RWPE1 (cell line): Measurements from ENCODE around the gene HOXB3.

Source experiments
- CTCF ChIA-PET: fragments of 350-600 bp; sonication (Branson Sonifier 250); formaldehyde crosslinking; extraction: SDS; loops from one replicate; lab custom pipeline; 2021; lab: Yijun Ruan, JAX
- POLR2A ChIA-PET: fragments of 400-600 bp; formaldehyde crosslinking; extraction: SDS; loops from one replicate; lab custom pipeline; 2020; ENCODE audit warnings: antibody characterized with exemption; ENCODE audit not compliant: low non-redundant PET; lab: Yijun Ruan, JAX
- DNase-seq: peaks from one replicate; pipeline ENCODE4 v3.0.0; 2012; ENCODE audit warnings: low spot score
- H3K27ac ChIP-seq: fragments of 450-650 bp; 2 replicates; pipeline ENCODE4 v1.5.1; 2017
- CTCF ChIP-seq: fragments of 450-650 bp; conservative IDR thresholded peaks from 2 replicates; pipeline ENCODE4 v1.5.1; 2017; ENCODE audit warnings: low read depth, mild to moderate bottlenecking

HOXB3 gene

GRCh38 chr17:48587276-48588073 is 2.6 kb downstream of the HOXB3 start:
- peak overlapping the region; percentile 9; the same call in 1 of the 2 replicates for H3K27ac ChIP-seq
- DNase-seq: no peak
- POLR2A ChIA-PET: no interaction called here

GRCh38 chr17:48586355-48587258 is 3.4 kb downstream of the HOXB3 start:
- POLR2A ChIA-PET: no interaction called here
- CTCF ChIA-PET: interaction anchor here (0.6 to 2.8 kb wide), 5 partner anchors 8 to 580 kb away, joined by 3 to 9 read pairs (median 3); no protein-coding TSS in a partner anchor
- no peak for DNase-seq

More at GRCh38 chr17:48587276-48588073, 2.6 kb downstream of the HOXB3 start:
- CTCF ChIA-PET: interaction anchor here (0.6 to 2.8 kb wide), 6 partner anchors 8 to 579 kb away, joined by 3 to 9 read pairs (median 6); no protein-coding TSS in a partner anchor
- no peak for TF ChIP-seq CTCF

DNA sequence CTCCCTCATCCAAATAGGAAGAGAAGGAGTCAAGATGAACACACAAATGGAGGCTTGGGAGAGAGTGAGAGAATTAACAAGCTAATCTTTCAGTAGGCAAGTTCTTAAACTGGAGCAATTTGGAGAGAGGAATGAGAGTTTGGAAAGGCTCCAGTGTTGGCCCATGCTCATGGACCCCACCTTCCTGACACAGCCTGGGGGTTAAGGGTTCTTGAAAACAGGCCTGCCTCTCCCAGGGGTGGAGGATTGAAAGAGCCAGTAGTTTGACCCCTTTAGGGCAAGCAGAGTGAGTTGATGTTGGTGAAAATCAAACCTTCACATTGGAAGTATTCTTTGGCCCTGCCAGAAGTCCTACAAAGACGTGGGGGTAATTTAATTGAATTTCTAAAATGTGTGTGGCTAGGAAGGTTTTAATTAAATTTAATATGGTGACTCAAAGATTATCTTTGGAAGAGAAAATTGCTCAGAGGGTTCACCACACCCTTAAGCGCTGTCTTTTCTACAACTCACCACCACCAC is 5.8 kb downstream of the HOXB3 start:
- ChIA-PET POLR2A (no interaction called here), CTCF (no interaction called here)
- no peak for TF ChIP-seq CTCF

More at GRCh38 chr17:48586355-48587258, 3.4 kb downstream of the HOXB3 start:
- H3K27ac ChIP-seq: peak overlapping the region; percentile 65
- TF ChIP-seq CTCF: no peak

DNA sequence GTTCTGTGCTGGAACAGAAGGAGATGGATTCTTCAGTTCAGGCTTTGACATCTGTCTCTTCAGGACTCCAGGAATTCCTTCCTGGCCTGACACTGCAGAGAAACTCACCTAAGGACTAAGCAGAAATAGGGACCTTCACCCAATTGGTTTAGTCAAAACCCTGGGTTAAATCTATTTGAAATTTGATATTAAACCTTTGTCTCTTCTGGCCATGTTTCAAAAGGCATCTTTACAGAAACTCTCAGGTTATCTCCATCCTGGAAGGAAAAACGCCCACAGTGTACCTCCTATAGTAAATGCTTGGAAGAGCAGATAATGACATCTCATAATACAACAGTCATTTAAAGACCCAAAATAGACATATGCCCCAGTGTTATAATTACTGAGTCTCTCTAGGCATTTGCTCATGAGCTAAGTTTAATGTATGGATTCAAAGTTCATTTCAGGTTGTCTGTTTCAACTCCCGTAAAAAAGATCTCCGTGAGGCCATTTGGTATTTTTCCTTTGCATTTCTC is 6.3 kb downstream of the HOXB3 start:
- H3K27ac ChIP-seq: no peak overlapping the region
- TF ChIP-seq CTCF: no peak
- ChIA-PET POLR2A (no interaction called here), CTCF (interaction anchor here (1.0 kb wide), 1 partner anchor 248 kb away, joined by 3 read pairs; no protein-coding TSS in a partner anchor)
- no peak for DNase-seq

More for the DNA sequence above, 5.8 kb downstream of the HOXB3 start:
- no peak overlapping the region for H3K27ac ChIP-seq
- no peak for DNase-seq

DNA sequence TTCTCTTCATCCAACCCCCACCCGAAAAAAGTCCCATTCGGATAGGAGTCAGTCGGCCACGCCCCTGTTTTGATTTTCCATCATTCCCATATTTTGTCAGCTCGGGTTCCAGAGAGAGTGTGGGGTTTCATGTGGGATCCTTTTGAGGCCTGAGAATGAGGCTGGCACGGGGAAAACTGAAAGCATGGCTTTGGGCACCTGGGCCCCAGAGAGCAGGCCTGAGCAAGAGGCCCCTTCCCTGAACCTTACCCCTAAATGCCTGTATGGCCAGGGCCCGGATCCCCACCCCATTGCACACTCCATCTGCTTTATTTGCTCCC is 7.3 kb downstream of the HOXB3 start:
- TF ChIP-seq CTCF: no peak
- CTCF ChIA-PET: interaction anchor here (0.6 to 1.0 kb wide), 3 partner anchors 14 to 247 kb away, joined by 3 to 9 read pairs (median 4); no protein-coding TSS in a partner anchor
- H3K27ac ChIP-seq: no peak overlapping the region
- POLR2A ChIA-PET: no interaction called here
- no peak for DNase-seq
